NCI-H128 (cell line): Measurements from ENCODE around the gene DACH1.

Experiments used
- DNase-seq: peaks from one replicate; lab custom pipeline; 2025; ENCODE audit not compliant: unreplicated experiment; lab: John Stamatoyannopoulos, UW

DACH1 gene

GRCh38 chr13:71430681-71431080 is 436.3 kb downstream of the DACH1 start:
- no peak for DNase-seq

- no peak for DNase-seq
Observed at GRCh38 chr13:71417205-71417604, 449.8 kb downstream of the DACH1 start.

GRCh38 chr13:71412231-71412630 is 454.8 kb downstream of the DACH1 start:
- DNase-seq: no peak

GRCh38 chr13:71408416-71408815 is 458.6 kb downstream of the DACH1 start:
- no peak for DNase-seq

- DNase-seq: no peak
Observed at GRCh38 chr13:71399631-71400215, 467.3 kb downstream of the DACH1 start.

- DNase-seq: no peak
Observed at GRCh38 chr13:71396149-71396548, 470.9 kb downstream of the DACH1 start.

GRCh38 chr13:71395053-71395452 is 472.0 kb downstream of the DACH1 start:
- DNase-seq: no peak

- no peak for DNase-seq
Observed at GRCh38 chr13:71394176-71394575, 472.8 kb downstream of the DACH1 start.
